Measurements from ENCODE around the gene STOX2. TPM values are rescaled to one million over a fixed set of nuclear protein-coding genes. Genes with fewer than 3 reads are reported as not detected.
A peak's percentile ranks its signal among the peaks of the same experiment; 100 is the strongest.

Gene STOX2
- polyA plus RNA-seq, 1 of the 3 experiments (the other 2 are of a cell fraction) = 0.16 TPM

DNA sequence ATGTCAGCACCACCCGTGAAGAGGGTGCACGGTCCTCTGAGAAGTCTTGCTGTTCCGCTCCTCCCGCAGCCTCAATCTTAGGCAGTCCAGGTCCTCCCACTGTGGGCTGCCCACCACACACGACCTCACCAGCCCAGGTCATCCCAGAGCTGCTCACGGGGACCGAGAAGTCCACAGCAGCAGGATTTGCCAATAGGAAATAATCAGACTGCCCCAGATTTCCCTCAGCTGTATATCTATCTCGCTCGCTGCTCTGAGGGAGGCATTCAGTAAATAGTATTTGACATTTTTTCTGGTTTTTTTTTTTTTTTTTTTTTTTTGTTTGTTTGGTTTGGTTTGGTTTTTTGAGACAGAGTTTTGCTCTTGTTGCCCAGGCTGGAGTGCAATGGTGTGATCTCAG is 83.8 kb downstream of the STOX2 start:
- 85% methylated on average over 9 of the region's 9 CpGs for WGBS (ENCODE audit: low lambda C conversion rate)
- ChIA-PET CTCF (interaction anchor here (1.2 to 1.5 kb wide), 2 partner anchors 24 to 116 kb away, joined by 3 to 4 read pairs; no protein-coding TSS in a partner anchor), POLR2A (interaction anchor here (2.8 kb wide), 1 partner anchor 83 kb away, joined by 15 read pairs; the partner anchor contains the start of gene STOX2)
- H3K9me3 ChIP-seq = no peaks in the 10 kb centered on the region
- no peak overlapping the region; the same call in 1 of the 2 replicates for H2AFZ ChIP-seq (ENCODE audit: low read depth)
- no peaks in the 10 kb centered on the region for H4K20me1 ChIP-seq (ENCODE audit: insufficient read depth)
- no peak overlapping the region for H3K27ac ChIP-seq (ENCODE audit: low read depth in 2 of 2, low read length in 1 of 2)
- no peak for TF ChIP-seq FOXJ3 (CRISPR knock-in tag; IDR thresholded peaks at IDR 0.05)
- TF ChIP-seq SMC3 (IDR thresholded peaks at IDR 0.05; ENCODE audit: low read depth, low read length) = no peak
- no peak for TF ChIP-seq FOXM1 (IDR thresholded peaks at IDR 0.05; ENCODE audit: low read depth)
- no peak for TF ChIP-seq TEAD4 (IDR thresholded peaks at IDR 0.05; ENCODE audit: borderline replicate concordance, insufficient read depth)
- no peak for TF ChIP-seq JUND (IDR thresholded peaks at IDR 0.05)
- TF ChIP-seq TCF12 (IDR thresholded peaks at IDR 0.05) = no peak
- TF ChIP-seq, protein P1, sequence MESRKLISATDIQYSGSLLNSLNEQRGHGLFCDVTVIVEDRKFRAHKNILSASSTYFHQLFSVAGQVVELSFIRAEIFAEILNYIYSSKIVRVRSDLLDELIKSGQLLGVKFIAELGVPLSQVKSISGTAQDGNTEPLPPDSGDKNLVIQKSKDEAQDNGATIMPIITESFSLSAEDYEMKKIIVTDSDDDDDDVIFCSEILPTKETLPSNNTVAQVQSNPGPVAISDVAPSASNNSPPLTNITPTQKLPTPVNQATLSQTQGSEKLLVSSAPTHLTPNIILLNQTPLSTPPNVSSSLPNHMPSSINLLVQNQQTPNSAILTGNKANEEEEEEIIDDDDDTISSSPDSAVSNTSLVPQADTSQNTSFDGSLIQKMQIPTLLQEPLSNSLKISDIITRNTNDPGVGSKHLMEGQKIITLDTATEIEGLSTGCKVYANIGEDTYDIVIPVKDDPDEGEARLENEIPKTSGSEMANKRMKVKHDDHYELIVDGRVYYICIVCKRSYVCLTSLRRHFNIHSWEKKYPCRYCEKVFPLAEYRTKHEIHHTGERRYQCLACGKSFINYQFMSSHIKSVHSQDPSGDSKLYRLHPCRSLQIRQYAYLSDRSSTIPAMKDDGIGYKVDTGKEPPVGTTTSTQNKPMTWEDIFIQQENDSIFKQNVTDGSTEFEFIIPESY (IDR thresholded peaks at IDR 0.05; ENCODE audit: borderline replicate concordance, low read depth) = no peak
- no peak for TF ChIP-seq MEF2A (IDR thresholded peaks at IDR 0.05; ENCODE audit: borderline replicate concordance, low read depth)
- TF ChIP-seq YY1 (IDR thresholded peaks at IDR 0.05; ENCODE audit: low read depth) = no peak
- no peak for TF ChIP-seq EZH2phosphoT487 (IDR thresholded peaks at IDR 0.05; ENCODE audit: borderline replicate concordance, low read depth)
- no peak for TF ChIP-seq EP300 (IDR thresholded peaks at IDR 0.05; ENCODE audit: borderline replicate concordance in 1 of 2, low read depth in 1 of 2, low read length in 1 of 2)
- TF ChIP-seq, protein P2, sequence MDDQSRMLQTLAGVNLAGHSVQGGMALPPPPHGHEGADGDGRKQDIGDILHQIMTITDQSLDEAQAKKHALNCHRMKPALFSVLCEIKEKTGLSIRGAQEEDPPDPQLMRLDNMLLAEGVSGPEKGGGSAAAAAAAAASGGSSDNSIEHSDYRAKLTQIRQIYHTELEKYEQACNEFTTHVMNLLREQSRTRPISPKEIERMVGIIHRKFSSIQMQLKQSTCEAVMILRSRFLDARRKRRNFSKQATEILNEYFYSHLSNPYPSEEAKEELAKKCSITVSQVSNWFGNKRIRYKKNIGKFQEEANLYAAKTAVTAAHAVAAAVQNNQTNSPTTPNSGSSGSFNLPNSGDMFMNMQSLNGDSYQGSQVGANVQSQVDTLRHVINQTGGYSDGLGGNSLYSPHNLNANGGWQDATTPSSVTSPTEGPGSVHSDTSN (IDR thresholded peaks at IDR 0.05) = no peak
- no peaks in the 10 kb centered on the region for H3K27me3 ChIP-seq (ENCODE audit: insufficient read depth)
- no peak for DNase-seq
- H3K9ac ChIP-seq = no peak overlapping the region
- no peak overlapping the region for H3K4me3 ChIP-seq (ENCODE audit: low read depth in 2 of 2, low read length in 1 of 2)
- H3K79me2 ChIP-seq (ENCODE audit: insufficient read depth) = no peaks in the 10 kb centered on the region
- H3K36me3 ChIP-seq (replicated peaks in 1 of 2; ENCODE audit: control insufficient read depth in 1 of 2, insufficient read depth in 2 of 2, low read length in 1 of 2) = peaks cover 0 to 3% of the 10 kb centered on the region in 2 experiments
- H3F3A ChIP-seq (replicated peaks; ENCODE audit: insufficient read depth) = no peaks in the 10 kb centered on the region
- peak overlapping the region; percentile 83 for H3K4me2 ChIP-seq
- H3K9me2 ChIP-seq = no peaks in the 10 kb centered on the region
- peaks cover 5 to 33% of the 10 kb centered on the region in 2 experiments; a peak in 3 of 4 replicates for H3K4me1 ChIP-seq (ENCODE audit: control insufficient read depth in 1 of 2, insufficient read depth in 2 of 2, low read depth in 1 of 2, low read length in 1 of 2)

DNA sequence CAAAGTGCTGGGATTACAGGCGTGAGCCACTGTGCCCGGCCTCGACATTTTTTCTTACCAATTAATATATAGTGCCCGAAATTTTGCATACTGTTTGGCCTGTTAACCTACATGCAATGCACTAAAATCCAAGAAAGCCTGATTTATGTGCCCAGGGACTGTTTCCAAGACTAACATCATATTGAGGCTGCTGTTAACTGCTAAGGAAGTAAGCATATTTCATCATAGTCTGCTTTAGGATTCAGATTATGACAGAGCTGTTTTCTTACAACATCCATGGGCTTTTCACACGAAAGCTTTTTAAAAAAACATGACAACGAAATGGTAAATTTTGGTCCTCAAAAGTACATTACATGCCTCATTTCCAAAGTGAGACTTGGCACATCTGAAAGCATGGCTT is 84.4 kb downstream of the STOX2 start:
- Histone ChIP-seq H3K27me3 (ENCODE audit: insufficient read depth) (no peaks in the 10 kb centered on the region), H4K20me1 (ENCODE audit: insufficient read depth) (no peaks in the 10 kb centered on the region), H3K27ac (ENCODE audit: low read depth in 2 of 2, low read length in 1 of 2) (no peak overlapping the region), H3K79me2 (ENCODE audit: insufficient read depth) (no peaks in the 10 kb centered on the region), H3K4me3 (ENCODE audit: low read depth in 2 of 2, low read length in 1 of 2) (no peak overlapping the region), H3K9me2 (no peaks in the 10 kb centered on the region), H3K4me1 (ENCODE audit: control insufficient read depth in 1 of 2, insufficient read depth in 2 of 2, low read depth in 1 of 2, low read length in 1 of 2) (peaks cover 5 to 33% of the 10 kb centered on the region in 2 experiments; a peak in 3 of 4 replicates), H2AFZ (ENCODE audit: low read depth) (no peak overlapping the region), H3K9me3 (no peaks in the 10 kb centered on the region), H3F3A (replicated peaks; ENCODE audit: insufficient read depth) (no peaks in the 10 kb centered on the region), H3K4me2 (no peak overlapping the region), H3K9ac (no peak overlapping the region), H3K36me3 (replicated peaks in 1 of 2; ENCODE audit: control insufficient read depth in 1 of 2, insufficient read depth in 2 of 2, low read length in 1 of 2) (peaks cover 0 to 3% of the 10 kb centered on the region in 2 experiments)
- no peak for DNase-seq
- TF ChIP-seq, protein P2 (IDR thresholded peaks at IDR 0.05) = no peak
- TF ChIP-seq TEAD4 (IDR thresholded peaks at IDR 0.05; ENCODE audit: borderline replicate concordance, insufficient read depth) (no peak), ELF1 (IDR thresholded peaks at IDR 0.05) (no peak), RAD21 (IDR thresholded peaks at IDR 0.05; ENCODE audit: low read length) (no peak), TAF1 (IDR thresholded peaks at IDR 0.05; ENCODE audit: borderline replicate concordance, low read depth, low read length) (no peak), FOXM1 (IDR thresholded peaks at IDR 0.05; ENCODE audit: low read depth) (no peak), MEF2A (IDR thresholded peaks at IDR 0.05; ENCODE audit: borderline replicate concordance, low read depth) (no peak), TCF12 (IDR thresholded peaks at IDR 0.05) (no peak), RXRA (IDR thresholded peaks at IDR 0.05; ENCODE audit: borderline replicate concordance, low read depth) (no peak)
- TF ChIP-seq, protein P3, sequence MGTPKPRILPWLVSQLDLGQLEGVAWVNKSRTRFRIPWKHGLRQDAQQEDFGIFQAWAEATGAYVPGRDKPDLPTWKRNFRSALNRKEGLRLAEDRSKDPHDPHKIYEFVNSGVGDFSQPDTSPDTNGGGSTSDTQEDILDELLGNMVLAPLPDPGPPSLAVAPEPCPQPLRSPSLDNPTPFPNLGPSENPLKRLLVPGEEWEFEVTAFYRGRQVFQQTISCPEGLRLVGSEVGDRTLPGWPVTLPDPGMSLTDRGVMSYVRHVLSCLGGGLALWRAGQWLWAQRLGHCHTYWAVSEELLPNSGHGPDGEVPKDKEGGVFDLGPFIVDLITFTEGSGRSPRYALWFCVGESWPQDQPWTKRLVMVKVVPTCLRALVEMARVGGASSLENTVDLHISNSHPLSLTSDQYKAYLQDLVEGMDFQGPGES (IDR thresholded peaks at IDR 0.05; ENCODE audit: low read depth, low read length) = no peak
- TF ChIP-seq, protein P4, sequence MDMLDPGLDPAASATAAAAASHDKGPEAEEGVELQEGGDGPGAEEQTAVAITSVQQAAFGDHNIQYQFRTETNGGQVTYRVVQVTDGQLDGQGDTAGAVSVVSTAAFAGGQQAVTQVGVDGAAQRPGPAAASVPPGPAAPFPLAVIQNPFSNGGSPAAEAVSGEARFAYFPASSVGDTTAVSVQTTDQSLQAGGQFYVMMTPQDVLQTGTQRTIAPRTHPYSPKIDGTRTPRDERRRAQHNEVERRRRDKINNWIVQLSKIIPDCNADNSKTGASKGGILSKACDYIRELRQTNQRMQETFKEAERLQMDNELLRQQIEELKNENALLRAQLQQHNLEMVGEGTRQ (IDR thresholded peaks at IDR 0.05; ENCODE audit: borderline replicate concordance, low read depth, low read length) = no peak
- TF ChIP-seq, protein P5, sequence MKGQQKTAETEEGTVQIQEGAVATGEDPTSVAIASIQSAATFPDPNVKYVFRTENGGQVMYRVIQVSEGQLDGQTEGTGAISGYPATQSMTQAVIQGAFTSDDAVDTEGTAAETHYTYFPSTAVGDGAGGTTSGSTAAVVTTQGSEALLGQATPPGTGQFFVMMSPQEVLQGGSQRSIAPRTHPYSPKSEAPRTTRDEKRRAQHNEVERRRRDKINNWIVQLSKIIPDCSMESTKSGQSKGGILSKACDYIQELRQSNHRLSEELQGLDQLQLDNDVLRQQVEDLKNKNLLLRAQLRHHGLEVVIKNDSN (IDR thresholded peaks at IDR 0.05; ENCODE audit: borderline replicate concordance, low read depth) = no peak
- WGBS (ENCODE audit: low lambda C conversion rate) = 82% methylated on average over 6 of the region's 6 CpGs
- ChIA-PET CTCF (interaction anchor here (1.2 kb wide), 2 partner anchors 10 to 115 kb away, joined by 3 read pairs; no protein-coding TSS in a partner anchor), POLR2A (no interaction called here)

All from SK-N-SH (cell line).